ENCODE data around the gene TNS3. TPM values are rescaled to one million over a fixed set of nuclear protein-coding genes. Genes with fewer than 3 reads are reported as not detected.

The TNS3 gene
- total RNA-seq, 1 donor from 2014 or later, result 120 TPM

- Mint-ChIP-seq H3K9me3 (ENCODE audit: low read depth) (no peaks in the 10 kb centered on the region), H3K4me1 (ENCODE audit: low read depth) (peaks cover 3% of the 10 kb centered on the region), H3K36me3 (ENCODE audit: insufficient read depth) (peaks cover 16% of the 10 kb centered on the region), H3K27ac (no peak overlapping the region), H3K4me3 (ENCODE audit: low read depth) (no peak overlapping the region), H3K27me3 (no peaks in the 10 kb centered on the region)
- TF ChIP-seq CTCF (IDR thresholded peaks at IDR 0.05; ENCODE audit: unreplicated experiment), result no peak
- DNase-seq (ENCODE audit: low spot score, unreplicated experiment), result no peak
Observed at GRCh38 chr7:47335071-47335470, 246.8 kb downstream of the TNS3 start.

GRCh38 chr7:47333959-47334358 lies 248.0 kb downstream of the TNS3 start:
- Mint-ChIP-seq H3K4me1 (ENCODE audit: low read depth) (peaks cover 7% of the 10 kb centered on the region), H3K36me3 (ENCODE audit: insufficient read depth) (peaks cover 15% of the 10 kb centered on the region), H3K27ac (no peak overlapping the region), H3K27me3 (no peaks in the 10 kb centered on the region), H3K4me3 (ENCODE audit: low read depth) (no peak overlapping the region), H3K9me3 (ENCODE audit: low read depth) (no peaks in the 10 kb centered on the region)
- no peak for TF ChIP-seq CTCF (IDR thresholded peaks at IDR 0.05; ENCODE audit: unreplicated experiment)
- no peak for DNase-seq (ENCODE audit: low spot score, unreplicated experiment)

- Mint-ChIP-seq H3K27me3 (no peaks in the 10 kb centered on the region), H3K4me3 (ENCODE audit: low read depth) (no peak overlapping the region), H3K27ac (no peak overlapping the region), H3K4me1 (ENCODE audit: low read depth) (peaks cover 12% of the 10 kb centered on the region), H3K36me3 (ENCODE audit: insufficient read depth) (peaks cover 12% of the 10 kb centered on the region), H3K9me3 (ENCODE audit: low read depth) (no peaks in the 10 kb centered on the region)
- DNase-seq (ENCODE audit: low spot score, unreplicated experiment), result no peak
- TF ChIP-seq CTCF (IDR thresholded peaks at IDR 0.05; ENCODE audit: unreplicated experiment), result no peak
Observed at GRCh38 chr7:47333554-47333887, 248.4 kb downstream of the TNS3 start.

GRCh38 chr7:47332681-47333553 lies 249.0 kb downstream of the TNS3 start:
- no peak for TF ChIP-seq CTCF (IDR thresholded peaks at IDR 0.05; ENCODE audit: unreplicated experiment)
- Mint-ChIP-seq H3K36me3 (ENCODE audit: insufficient read depth) (peaks cover 11% of the 10 kb centered on the region), H3K9me3 (ENCODE audit: low read depth) (no peaks in the 10 kb centered on the region), H3K27me3 (no peaks in the 10 kb centered on the region), H3K4me1 (ENCODE audit: low read depth) (peaks cover 18% of the 10 kb centered on the region), H3K4me3 (ENCODE audit: low read depth) (no peak overlapping the region), H3K27ac (peak overlapping the region; percentile 81)
- no peak for DNase-seq (ENCODE audit: low spot score, unreplicated experiment)

- DNase-seq (ENCODE audit: low spot score, unreplicated experiment), result no peak
- Mint-ChIP-seq H3K36me3 (ENCODE audit: insufficient read depth) (peaks cover 10% of the 10 kb centered on the region), H3K4me3 (ENCODE audit: low read depth) (no peak overlapping the region), H3K9me3 (ENCODE audit: low read depth) (no peaks in the 10 kb centered on the region), H3K4me1 (ENCODE audit: low read depth) (peaks cover 25% of the 10 kb centered on the region), H3K27me3 (no peaks in the 10 kb centered on the region), H3K27ac (peak overlapping the region; percentile 27)
- no peak for TF ChIP-seq CTCF (IDR thresholded peaks at IDR 0.05; ENCODE audit: unreplicated experiment)
Observed at GRCh38 chr7:47332213-47332612, 249.7 kb downstream of the TNS3 start.

Data from progenitor cell of endocrine pancreas (in vitro differentiated cells).